ENCODE measurements around the gene FAHD2A. TPM values are rescaled to one million over a fixed set of nuclear protein-coding genes. Genes with fewer than 3 reads are reported as not detected.

FAHD2A gene
- polyA plus RNA-seq, 1 donor from 2014 or later: 27.2 TPM

GRCh38 chr2:95372845-95373244 is 29.7 kb upstream of the FAHD2A start:
- no peaks in the 10 kb centered on the region for H4K20me1 ChIP-seq (ENCODE audit: insufficient read depth)

GRCh38 chr2:95374029-95374428 is 28.5 kb upstream of the FAHD2A start:
- Histone ChIP-seq H3K4me3 (ENCODE audit: low read length) (no peak overlapping the region), H3K9me2 (ENCODE audit: insufficient read depth, low read length) (no peaks in the 10 kb centered on the region), H4K20me1 (ENCODE audit: insufficient read depth) (no peaks in the 10 kb centered on the region), H3K79me2 (replicated peaks; ENCODE audit: insufficient read depth, low read length) (no peaks in the 10 kb centered on the region), H3K27ac (ENCODE audit: low read length) (no peak overlapping the region), H3K27me3 (ENCODE audit: insufficient read depth, low read depth, low read length) (no peaks in the 10 kb centered on the region), H3K9ac (ENCODE audit: low read length) (no peak overlapping the region), H3F3A (ENCODE audit: insufficient read depth, low read length, poor library complexity, severe bottlenecking) (no peaks in the 10 kb centered on the region), H3K9me3 (ENCODE audit: low read length) (peaks cover 11% of the 10 kb centered on the region), H3K4me2 (ENCODE audit: low read length) (no peak overlapping the region), H2AFZ (ENCODE audit: low read depth, low read length) (no peak overlapping the region), H3K36me3 (ENCODE audit: insufficient read depth, low read length) (no peaks in the 10 kb centered on the region)
- no peak for TF ChIP-seq EZH2 (IDR thresholded peaks at IDR 0.05; ENCODE audit: borderline replicate concordance, insufficient read depth, low read length, poor library complexity, severe bottlenecking)
- no peak for TF ChIP-seq EP300 (conservative IDR thresholded peaks at IDR 0.05; ENCODE audit: poor library complexity, severe bottlenecking)
- TF ChIP-seq CTCF (IDR thresholded peaks at IDR 0.05; ENCODE audit: poor library complexity, severe bottlenecking): no peak
- TF ChIP-seq REST (IDR thresholded peaks at IDR 0.05; ENCODE audit: borderline replicate concordance): no peak
- TF ChIP-seq TAF1 (IDR thresholded peaks at IDR 0.05; ENCODE audit: low read depth): no peak
- TF ChIP-seq POLR2AphosphoS5 (IDR thresholded peaks at IDR 0.05): no peak
- TF ChIP-seq SMC3 (conservative IDR thresholded peaks at IDR 0.05; ENCODE audit: poor library complexity): no peak
- no peak for TF ChIP-seq MXI1 (conservative IDR thresholded peaks at IDR 0.05; ENCODE audit: poor library complexity, severe bottlenecking)
- TF ChIP-seq RAD21 (conservative IDR thresholded peaks at IDR 0.05): no peak

More at GRCh38 chr2:95372845-95373244, 29.7 kb upstream of the FAHD2A start:
- H3K9me3 ChIP-seq (ENCODE audit: low read length): peaks cover 11% of the 10 kb centered on the region
- H3K4me2 ChIP-seq (ENCODE audit: low read length): no peak overlapping the region
- no peaks in the 10 kb centered on the region for H3K27me3 ChIP-seq (ENCODE audit: insufficient read depth, low read depth, low read length)
- no peaks in the 10 kb centered on the region for H3K9me2 ChIP-seq (ENCODE audit: insufficient read depth, low read length)
- H3F3A ChIP-seq (ENCODE audit: insufficient read depth, low read length, poor library complexity, severe bottlenecking): no peaks in the 10 kb centered on the region
- no peak for TF ChIP-seq CTCF (IDR thresholded peaks at IDR 0.05; ENCODE audit: poor library complexity, severe bottlenecking)
- TF ChIP-seq TAF1 (IDR thresholded peaks at IDR 0.05; ENCODE audit: low read depth): no peak
- TF ChIP-seq POLR2AphosphoS5 (IDR thresholded peaks at IDR 0.05): no peak
- H3K9ac ChIP-seq (ENCODE audit: low read length): no peak overlapping the region
- H3K36me3 ChIP-seq (ENCODE audit: insufficient read depth, low read length): no peaks in the 10 kb centered on the region
- H2AFZ ChIP-seq (ENCODE audit: low read depth, low read length): no peak overlapping the region
- no peak overlapping the region for H3K4me3 ChIP-seq (ENCODE audit: low read length)
- H3K79me2 ChIP-seq (replicated peaks; ENCODE audit: insufficient read depth, low read length): no peaks in the 10 kb centered on the region
- no peak overlapping the region for H3K27ac ChIP-seq (ENCODE audit: low read length)

All from neural cell (in vitro differentiated cells).